GM21717 (cell line): Measurements from ENCODE around the gene PAFAH2.
"Not testable (repeated sequence)": the region's sequence is repeated elsewhere in the genome, so short reads cannot be mapped to it uniquely, and the experiment has no call there.

Experiments used
- ATAC-seq: cut with Tn5 transposase; IDR thresholded peaks from one replicate; pipeline ENCODE4 v1.9.1; 2021; ENCODE audit warnings: mild to moderate bottlenecking, moderate library complexity; ENCODE audit not compliant: unreplicated experiment

Gene PAFAH2

GRCh38 chr1:25987951-25988350, 9.9 kb downstream of the PAFAH2 start:
- ATAC-seq: no peak

GRCh38 chr1:25986773-25987172, 11.1 kb downstream of the PAFAH2 start:
- ATAC-seq: not testable (repeated sequence)

GRCh38 chr1:25985670-25986069, 12.2 kb downstream of the PAFAH2 start:
- ATAC-seq: no peak

- ATAC-seq: no peak
Observed at GRCh38 chr1:25985171-25985570, 12.7 kb downstream of the PAFAH2 start.

DNA sequence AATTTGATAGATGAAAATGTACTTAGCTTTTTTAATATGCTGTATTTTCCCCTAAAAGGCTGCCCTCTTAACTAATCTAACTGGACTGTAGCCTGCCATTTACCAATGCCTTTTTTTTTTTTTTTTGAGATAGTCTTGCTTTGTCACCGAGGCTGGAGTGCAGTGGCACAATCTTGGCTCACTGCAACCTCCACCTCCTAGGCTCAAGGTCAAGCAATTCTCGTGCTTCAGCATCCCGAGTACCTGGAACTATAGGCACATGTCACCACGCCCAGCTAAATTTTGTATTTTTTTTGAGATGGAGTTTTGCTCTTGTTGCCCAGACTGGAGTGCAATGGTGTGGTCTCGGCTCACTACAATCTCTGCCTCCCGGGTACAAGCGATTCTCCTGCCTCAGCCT, 18.7 kb downstream of the PAFAH2 start:
- ATAC-seq: no peak

- ATAC-seq: no peak
Observed at GRCh38 chr1:25978403-25978802, 19.5 kb downstream of the PAFAH2 start.

DNA sequence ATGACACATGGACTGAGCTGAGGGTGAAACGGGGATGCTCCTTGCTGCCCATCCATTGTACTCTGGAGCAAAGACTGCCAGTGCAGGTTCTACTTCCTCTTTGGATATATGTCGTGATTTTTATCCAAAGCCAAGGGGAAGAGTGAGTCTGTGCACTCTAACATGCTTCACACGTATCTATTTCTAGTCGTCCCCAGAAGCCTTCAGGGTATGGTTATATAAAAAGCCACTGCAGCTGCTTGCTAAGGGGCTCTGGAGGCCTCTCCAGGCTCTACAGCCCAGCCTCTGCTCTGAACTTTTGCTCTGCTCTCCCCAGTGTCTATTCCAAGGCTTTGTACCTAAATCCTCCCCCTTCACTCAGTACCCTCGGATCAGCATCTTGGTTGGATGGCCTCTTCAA, 20.1 kb downstream of the PAFAH2 start:
- no peak for ATAC-seq

GRCh38 chr1:25973610-25974321, 24.1 kb downstream of the PAFAH2 start:
- no peak for ATAC-seq

GRCh38 chr1:25971811-25972180, 26.1 kb downstream of the PAFAH2 start:
- ATAC-seq: no peak

DNA sequence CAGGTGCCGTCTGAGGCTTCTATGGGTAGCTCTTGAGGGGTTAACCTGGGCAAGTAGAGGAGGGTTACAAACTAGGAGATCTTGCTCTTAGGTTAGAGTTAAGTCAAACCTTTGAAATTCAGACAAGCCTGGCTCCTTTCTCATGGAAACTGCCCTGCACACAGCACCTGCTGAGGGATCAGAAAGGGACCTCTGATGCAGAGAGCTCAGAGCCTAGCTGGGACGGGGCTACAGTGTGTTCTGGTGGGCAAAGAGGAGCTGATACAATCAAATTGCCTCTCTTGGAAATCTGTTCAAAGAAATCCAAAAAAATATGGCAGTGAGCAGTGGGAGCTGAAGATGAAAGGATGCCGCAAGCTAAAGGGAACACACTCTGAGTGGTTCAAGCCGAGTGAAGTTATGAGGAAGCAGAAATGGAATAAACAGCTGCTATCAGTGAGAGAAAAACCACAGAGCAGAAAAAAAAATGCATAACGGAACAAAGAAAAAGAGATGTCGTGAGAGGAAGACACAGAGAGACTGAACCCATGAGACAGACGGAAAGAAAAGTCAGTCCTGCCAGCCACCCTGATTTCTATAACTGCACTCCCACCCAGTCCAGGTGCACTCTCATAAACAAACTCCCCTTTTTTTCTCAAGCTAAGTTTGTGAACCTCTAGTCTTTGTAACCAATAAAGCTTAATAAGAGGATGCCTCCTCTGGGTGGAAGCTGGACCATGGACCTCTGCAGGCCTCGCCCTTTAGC, 26.6 kb downstream of the PAFAH2 start:
- no peak for ATAC-seq

- no peak for ATAC-seq
Observed at GRCh38 chr1:25967308-25967707, 30.6 kb downstream of the PAFAH2 start.

DNA sequence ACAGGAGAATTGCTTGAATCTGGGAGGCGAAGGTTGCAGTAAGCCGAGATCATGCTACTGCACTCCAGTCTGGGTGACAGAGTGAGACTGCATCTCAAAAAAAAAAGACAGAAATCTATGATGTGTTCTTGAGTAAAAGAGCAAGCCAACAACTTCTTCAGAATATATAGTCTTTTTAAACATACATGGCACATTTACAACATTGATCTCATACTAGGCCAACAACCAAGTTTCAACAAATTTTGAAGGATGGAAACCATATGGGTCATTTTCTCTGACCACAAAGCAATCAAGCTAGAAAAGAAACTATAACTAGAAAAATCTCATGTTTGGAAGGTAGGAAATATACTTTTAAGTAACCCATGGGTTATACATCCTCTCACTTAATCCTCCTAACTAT, 38.3 kb downstream of the PAFAH2 start:
- no peak for ATAC-seq

- no peak for ATAC-seq
Observed at GRCh38 chr1:25958465-25958864, 39.4 kb downstream of the PAFAH2 start.

GRCh38 chr1:25955553-25955952, 42.3 kb downstream of the PAFAH2 start:
- no peak for ATAC-seq

DNA sequence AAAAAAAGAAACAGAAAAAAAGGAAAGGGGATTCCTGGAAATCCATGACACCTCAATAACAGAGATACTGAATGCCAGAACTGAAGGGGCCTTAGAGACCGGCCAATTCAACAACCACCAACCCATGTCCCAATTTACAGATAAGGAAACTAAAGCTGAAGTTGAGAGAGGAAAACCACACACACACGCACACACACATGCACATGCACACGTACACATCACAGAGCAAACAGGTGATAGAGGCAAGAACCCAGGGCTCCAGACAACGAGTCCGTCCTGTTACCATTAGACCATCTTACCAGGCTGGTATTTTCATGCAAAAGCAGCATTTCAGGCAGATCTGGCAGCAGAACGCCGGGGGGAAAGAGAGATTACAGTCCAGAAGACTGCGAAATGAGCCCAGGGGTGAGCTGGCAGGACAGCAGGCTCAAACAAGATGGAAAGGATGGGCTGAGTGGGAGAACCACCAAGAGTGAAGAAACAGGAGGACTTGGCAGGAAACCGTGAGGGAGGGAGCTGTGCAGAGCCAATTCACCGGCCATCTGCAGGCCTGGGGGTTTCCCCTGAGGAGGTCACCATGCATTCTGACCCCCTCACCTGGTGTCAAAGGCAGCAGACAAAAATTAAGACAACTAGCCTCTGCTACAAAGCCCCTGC, 43.5 kb downstream of the PAFAH2 start:
- ATAC-seq: no peak

- no peak for ATAC-seq
Observed at GRCh38 chr1:25952841-25953401, 44.9 kb downstream of the PAFAH2 start.

DNA sequence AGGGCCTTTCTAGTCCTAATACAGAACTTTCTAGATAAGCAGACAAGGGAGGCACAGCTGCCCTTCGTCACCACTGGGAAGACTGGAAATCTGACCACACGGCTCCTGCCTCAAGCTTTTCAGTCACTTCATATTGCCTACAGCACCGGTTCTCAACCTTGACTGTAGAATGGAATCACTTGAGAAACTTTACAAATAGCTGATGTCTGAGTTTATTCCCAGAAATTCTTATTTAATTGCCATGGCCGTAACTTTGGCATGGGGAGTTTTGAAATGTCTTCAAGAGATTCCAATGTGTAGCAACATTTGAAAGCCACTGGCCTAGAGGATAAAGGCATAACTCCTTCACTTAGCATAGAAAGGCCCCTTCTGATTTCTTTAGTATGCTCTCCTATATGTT, 49.2 kb downstream of the PAFAH2 start:
- no peak for ATAC-seq

- ATAC-seq: no peak
Observed at GRCh38 chr1:25947027-25947426, 50.8 kb downstream of the PAFAH2 start.

DNA sequence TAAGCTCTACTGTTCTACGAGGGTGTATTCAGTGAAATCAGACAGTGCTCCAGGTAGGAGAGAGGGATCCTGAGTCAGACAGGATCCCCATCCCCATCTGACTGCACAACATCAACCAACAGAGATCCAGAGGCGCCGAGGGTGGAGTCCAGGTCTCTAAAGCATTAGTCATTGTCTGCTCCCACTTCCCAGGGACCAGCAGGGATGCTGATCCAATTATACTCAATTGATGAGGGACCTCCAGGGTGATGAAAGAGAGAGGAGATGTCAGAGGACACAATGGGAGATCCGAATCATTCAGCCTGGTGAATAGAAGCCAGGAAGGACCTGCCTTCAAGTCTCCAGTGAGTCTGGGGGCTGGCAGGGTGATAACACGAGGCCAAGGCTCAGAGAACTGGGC, 52.1 kb downstream of the PAFAH2 start:
- ATAC-seq: no peak

DNA sequence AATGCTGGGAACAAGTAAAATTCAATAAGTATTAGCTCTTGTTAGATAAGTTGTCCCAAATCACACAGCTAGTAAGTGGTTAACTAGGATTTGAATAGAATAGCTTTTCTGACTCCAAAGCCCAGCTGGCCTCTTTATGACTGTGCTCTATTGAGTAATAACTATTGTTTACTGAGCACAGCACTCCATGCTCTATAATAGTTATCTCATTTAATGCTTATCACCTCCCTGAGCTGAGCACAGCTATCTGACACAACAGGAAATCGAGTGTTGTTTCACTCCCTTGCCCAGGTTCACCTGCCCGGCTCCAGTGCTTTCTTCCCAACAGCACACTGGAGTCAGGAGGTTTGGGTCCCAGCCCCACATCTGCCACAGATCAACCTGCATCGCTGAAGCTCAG, 52.9 kb downstream of the PAFAH2 start:
- ATAC-seq: no peak

GRCh38 chr1:25943511-25943910, 54.4 kb downstream of the PAFAH2 start:
- ATAC-seq: not testable (repeated sequence)

DNA sequence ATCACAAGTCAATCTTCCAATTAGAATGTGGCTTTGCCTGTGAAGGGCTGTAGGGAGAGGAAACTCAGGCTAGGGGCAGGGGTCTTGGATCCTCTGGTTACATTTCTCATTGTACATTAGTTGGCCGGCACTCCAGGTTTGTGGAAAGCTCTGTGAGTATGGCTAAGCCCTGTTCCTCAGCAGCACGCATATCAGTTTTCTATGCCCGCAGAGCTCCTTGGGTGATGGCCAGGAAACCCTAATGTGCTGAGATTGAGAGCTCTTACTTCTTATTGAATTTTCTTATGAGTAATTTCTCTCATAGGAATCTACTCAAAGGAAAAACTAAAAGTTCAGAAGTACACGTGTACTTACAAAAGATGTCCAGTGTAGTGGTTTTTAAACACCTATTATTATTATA, 60.9 kb downstream of the PAFAH2 start:
- ATAC-seq: no peak
